Raji (cell line): ENCODE measurements around the gene MYOD1.

Experiments
- POLR2A ChIP-seq: IDR thresholded peaks from 2 replicates; pipeline ENCODE4 v1.6.1; 2011; ENCODE audit warnings: low read depth, low read length, control low read depth; ENCODE audit not compliant: insufficient read depth

The MYOD1 gene

GRCh38 chr11:17719028-17719937, at the start of gene MYOD1:
Gene MYOD1, plus strand, starts transcription at chr11:17719571. Its CDS starts 212 bp downstream, at chr11:17719783.
- no peak for TF ChIP-seq POLR2A

- TF ChIP-seq POLR2A, result no peak
These were observed 46.9 kb upstream of the MYOD1 start for GRCh38 chr11:17672469-17672868.

- no peak for TF ChIP-seq POLR2A
These were observed 45.4 kb upstream of the MYOD1 start for GRCh38 chr11:17673951-17674350.

GRCh38 chr11:17682848-17683247, 36.5 kb upstream of the MYOD1 start:
- TF ChIP-seq POLR2A, result no peak

- no peak for TF ChIP-seq POLR2A
These were observed 35.8 kb upstream of the MYOD1 start for GRCh38 chr11:17683377-17684161.

- no peak for TF ChIP-seq POLR2A
These were observed 34.8 kb upstream of the MYOD1 start for GRCh38 chr11:17684550-17684949.

GRCh38 chr11:17686231-17686980, 33.0 kb upstream of the MYOD1 start:
- TF ChIP-seq POLR2A, result no peak

- no peak for TF ChIP-seq POLR2A
These were observed 31.3 kb upstream of the MYOD1 start for GRCh38 chr11:17687946-17688670.

GRCh38 chr11:17691550-17691949, 27.8 kb upstream of the MYOD1 start:
- TF ChIP-seq POLR2A, result no peak

- no peak for TF ChIP-seq POLR2A
These were observed 27.4 kb upstream of the MYOD1 start for GRCh38 chr11:17691976-17692375.

- no peak for TF ChIP-seq POLR2A
These were observed 26.4 kb upstream of the MYOD1 start for GRCh38 chr11:17692931-17693330.

- TF ChIP-seq POLR2A, result no peak
These were observed 25.8 kb upstream of the MYOD1 start for GRCh38 chr11:17693531-17693930.

- no peak for TF ChIP-seq POLR2A
These were observed 24.8 kb upstream of the MYOD1 start for GRCh38 chr11:17694494-17695110.
